SJSA1 (cell line): ENCODE measurements around the gene AKAP13. TPM values are rescaled to one million over a fixed set of nuclear protein-coding genes. Genes with fewer than 3 reads are reported as not detected.

ENCODE experiments used
- DNase-seq, 2 experiments: peaks; one replicate each; pipeline ENCODE4 v3.0.0-alpha.2; 2015 to 2020; ENCODE audit warnings: low spot score in 2 of 2, low read depth in 1 of 2
- H3K27ac ChIP-seq: fragments of 250-450 bp; sonication (Bioruptor Pico); 2 replicates; pipeline ENCODE4 v1.5.1; 2020; ENCODE audit warnings: mild to moderate bottlenecking, moderate library complexity
- H3K27me3 ChIP-seq: fragments of 250-450 bp; sonication (Bioruptor Pico); replicated peaks from 2 replicates; pipeline ENCODE4 v1.5.1; 2020; ENCODE audit warnings: mild to moderate bottlenecking, moderate library complexity
- H3K36me3 ChIP-seq: fragments of 250-450 bp; sonication (Bioruptor Pico); 2 replicates; pipeline ENCODE4 v1.5.1; 2020; ENCODE audit warnings: mild to moderate bottlenecking
- H3K4me1 ChIP-seq: fragments of 250-450 bp; sonication (Bioruptor Pico); replicated peaks from 2 replicates; pipeline ENCODE4 v1.6.1; 2021; ENCODE audit warnings: mild to moderate bottlenecking
- H3K4me3 ChIP-seq: fragments of 250-450 bp; sonication (Bioruptor Pico); 2 replicates; pipeline ENCODE4 v1.5.1; 2020; ENCODE audit warnings: mild to moderate bottlenecking
- H3K9me3 ChIP-seq: fragments of 250-450 bp; sonication (Bioruptor Pico); replicated peaks from 2 replicates; pipeline ENCODE4 v1.5.1; 2020; ENCODE audit warnings: mild to moderate bottlenecking
- total RNA-seq: library from RNA; depleted of rRNA; stranded (reverse); fragments of >200 nt; shearing (Covaris generic); gene quantifications from 2 replicates; pipeline ENCODE4 v1.2.3, GENCODE V29; 2014

AKAP13 gene
- total RNA-seq, 1 experiment from 2014 or later: 65.4 TPM

GRCh38 chr15:85361323-85361722 lies 19.1 kb upstream of the AKAP13 start:
- no peak overlapping the region for H3K27ac ChIP-seq

DNA sequence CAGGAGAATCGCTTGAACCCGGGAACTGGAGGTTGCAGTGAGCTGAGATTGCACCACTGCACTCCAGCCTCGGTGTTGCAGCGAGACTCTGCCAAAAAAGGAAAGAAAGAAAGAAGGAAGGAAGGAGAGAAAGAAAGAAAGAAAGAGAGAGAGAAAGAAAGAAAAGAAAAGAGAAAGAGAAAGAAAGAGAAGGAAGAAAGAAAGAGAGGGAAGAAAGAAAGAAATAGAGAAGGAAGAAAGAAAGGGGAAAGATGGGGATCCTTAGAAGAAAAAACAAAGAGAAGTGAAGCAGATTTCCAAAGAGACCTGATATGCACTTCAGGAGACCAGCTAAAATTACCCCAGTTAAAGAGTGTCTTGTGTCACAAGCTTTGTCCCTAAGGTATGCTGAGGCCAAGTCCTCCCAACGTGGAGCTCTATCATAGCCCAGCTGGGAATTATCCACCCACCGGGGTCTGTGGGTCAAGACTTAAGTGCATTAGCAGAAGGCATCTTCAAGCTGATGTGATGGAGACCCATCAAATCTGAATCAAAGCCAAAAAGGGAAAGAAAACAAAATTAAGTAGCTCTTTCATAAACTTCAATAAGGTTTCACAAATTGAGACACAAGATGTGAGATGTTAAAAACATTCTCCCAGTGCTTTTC lies 17.8 kb upstream of the AKAP13 start:
- no peak for DNase-seq
- no peaks in the 10 kb centered on the region for H3K36me3 ChIP-seq
- H3K27me3 ChIP-seq: no peaks in the 10 kb centered on the region
- H3K4me3 ChIP-seq: no peak overlapping the region
- H3K27ac ChIP-seq: no peak overlapping the region
- no peaks in the 10 kb centered on the region for H3K9me3 ChIP-seq
- peaks cover 12% of the 10 kb centered on the region for H3K4me1 ChIP-seq

More at GRCh38 chr15:85361323-85361722, 19.1 kb upstream of the AKAP13 start:
- H3K36me3 ChIP-seq: no peaks in the 10 kb centered on the region
- no peaks in the 10 kb centered on the region for H3K27me3 ChIP-seq
- no peak overlapping the region for H3K4me3 ChIP-seq
- DNase-seq: no peak
- H3K9me3 ChIP-seq: no peaks in the 10 kb centered on the region
- peaks cover 16% of the 10 kb centered on the region for H3K4me1 ChIP-seq

DNA sequence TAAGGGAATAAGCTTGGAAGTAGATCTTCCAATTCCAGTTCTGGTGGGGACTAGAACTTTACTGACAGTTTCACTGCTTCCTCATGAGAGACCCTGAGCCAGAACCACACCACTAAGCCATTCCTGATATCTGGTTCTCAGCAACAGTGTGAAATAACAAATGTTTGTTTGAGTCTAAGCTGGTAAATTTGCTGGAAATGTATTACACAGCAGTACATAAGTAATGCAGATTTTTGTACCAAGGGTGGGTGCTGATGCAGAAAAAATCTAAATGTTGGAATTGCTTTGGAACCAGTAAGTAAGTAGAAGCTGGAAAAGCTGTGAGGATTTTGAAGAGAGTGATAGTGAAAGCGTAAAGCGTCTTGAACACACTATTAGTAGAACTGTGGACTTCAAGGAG lies 14.4 kb upstream of the AKAP13 start:
- Histone ChIP-seq H3K4me1 (no peaks in the 10 kb centered on the region), H3K27me3 (no peaks in the 10 kb centered on the region), H3K36me3 (no peaks in the 10 kb centered on the region), H3K4me3 (no peak overlapping the region), H3K9me3 (no peaks in the 10 kb centered on the region), H3K27ac (no peak overlapping the region)
- no peak for DNase-seq

DNA sequence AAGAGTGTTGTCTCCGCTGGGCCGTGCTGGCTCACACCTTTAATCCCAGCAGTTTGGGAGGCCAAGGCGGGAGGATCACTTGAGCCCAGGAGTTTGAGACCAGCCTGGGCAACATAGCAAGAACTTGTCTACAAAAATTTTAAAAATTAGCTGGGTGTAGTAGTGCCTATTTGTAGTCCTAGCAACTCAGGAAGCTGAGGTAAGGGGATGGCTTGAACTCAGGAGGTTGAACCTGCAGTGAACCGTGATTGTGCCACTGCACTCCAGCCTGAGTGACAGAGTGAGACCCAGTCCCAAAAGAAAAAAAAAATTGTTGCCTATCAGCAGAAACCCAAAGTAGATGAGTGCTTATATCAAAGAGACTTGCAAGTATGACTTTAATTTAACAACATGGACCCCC lies 12.7 kb upstream of the AKAP13 start:
- no peak overlapping the region for H3K27ac ChIP-seq

GRCh38 chr15:85374831-85375230 lies 5.6 kb upstream of the AKAP13 start:
- Histone ChIP-seq H3K4me1 (no peaks in the 10 kb centered on the region), H3K27ac (no peak overlapping the region), H3K4me3 (no peak overlapping the region), H3K36me3 (no peaks in the 10 kb centered on the region), H3K9me3 (no peaks in the 10 kb centered on the region), H3K27me3 (no peaks in the 10 kb centered on the region)
- DNase-seq: no peak

More for the DNA sequence above, 12.7 kb upstream of the AKAP13 start:
- no peaks in the 10 kb centered on the region for H3K4me1 ChIP-seq
- no peaks in the 10 kb centered on the region for H3K27me3 ChIP-seq
- H3K9me3 ChIP-seq: no peaks in the 10 kb centered on the region
- DNase-seq: no peak
- no peak overlapping the region for H3K4me3 ChIP-seq
- H3K36me3 ChIP-seq: no peaks in the 10 kb centered on the region

DNA sequence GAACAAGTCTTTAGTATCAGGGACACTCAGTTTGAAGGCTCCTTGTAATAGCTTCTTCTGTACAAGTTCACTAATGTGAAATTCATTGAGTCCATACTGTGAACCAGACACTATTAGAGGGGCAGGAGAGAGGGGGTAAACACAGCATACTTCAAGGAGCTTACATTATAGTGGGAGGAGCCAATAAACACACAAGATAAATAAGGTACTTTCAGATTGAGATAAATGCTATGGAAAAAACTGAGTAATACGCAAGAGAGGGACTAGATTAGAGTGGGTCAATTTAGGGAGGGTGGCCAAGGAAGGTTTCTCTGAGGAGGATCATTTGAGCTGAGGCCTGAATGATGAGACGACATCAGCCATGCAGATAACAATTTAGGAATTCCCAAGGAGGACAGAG lies 3.1 kb upstream of the AKAP13 start:
- H3K4me3 ChIP-seq: no peak overlapping the region
- peaks cover 4% of the 10 kb centered on the region for H3K36me3 ChIP-seq
- no peaks in the 10 kb centered on the region for H3K27me3 ChIP-seq
- no peak overlapping the region for H3K27ac ChIP-seq
- DNase-seq: no peak
- H3K9me3 ChIP-seq: no peaks in the 10 kb centered on the region
- no peaks in the 10 kb centered on the region; the same call in 1 of the 2 replicates for H3K4me1 ChIP-seq

DNA sequence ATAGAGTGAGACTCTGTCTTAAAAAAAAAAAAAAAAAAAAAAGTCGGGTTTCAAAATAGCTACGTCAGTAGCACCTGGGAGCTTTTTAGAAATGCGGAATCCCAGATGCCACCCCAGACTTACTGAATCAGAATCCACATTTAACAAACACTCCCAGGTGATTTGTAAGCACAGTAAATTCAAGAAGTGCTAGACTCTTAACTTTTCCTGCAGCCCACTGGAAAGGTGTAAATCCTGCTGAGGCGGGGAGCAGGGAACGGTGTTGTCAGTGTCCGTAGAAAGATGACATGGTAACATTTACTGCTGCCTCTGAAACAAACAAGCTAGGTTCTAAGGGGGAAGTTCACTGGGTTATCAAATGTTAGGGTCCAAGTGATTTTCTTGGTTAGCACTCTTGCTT lies 2.4 kb upstream of the AKAP13 start:
- H3K4me1 ChIP-seq: peaks cover 6% of the 10 kb centered on the region
- H3K9me3 ChIP-seq: no peaks in the 10 kb centered on the region
- H3K36me3 ChIP-seq: peaks cover 4% of the 10 kb centered on the region
- no peak overlapping the region for H3K4me3 ChIP-seq
- DNase-seq: no peak
- H3K27ac ChIP-seq: no peak overlapping the region
- no peaks in the 10 kb centered on the region for H3K27me3 ChIP-seq

GRCh38 chr15:85379403-85380131 lies 836 bp upstream of the AKAP13 start:
- H3K27me3 ChIP-seq: no peaks in the 10 kb centered on the region
- H3K36me3 ChIP-seq: peaks cover 7% of the 10 kb centered on the region
- peak overlapping the region; percentile 27 for H3K27ac ChIP-seq
- peak overlapping the region; percentile 97 for H3K4me3 ChIP-seq
- DNase-seq: no peak
- no peaks in the 10 kb centered on the region for H3K9me3 ChIP-seq
- peaks cover 10% of the 10 kb centered on the region for H3K4me1 ChIP-seq

DNA sequence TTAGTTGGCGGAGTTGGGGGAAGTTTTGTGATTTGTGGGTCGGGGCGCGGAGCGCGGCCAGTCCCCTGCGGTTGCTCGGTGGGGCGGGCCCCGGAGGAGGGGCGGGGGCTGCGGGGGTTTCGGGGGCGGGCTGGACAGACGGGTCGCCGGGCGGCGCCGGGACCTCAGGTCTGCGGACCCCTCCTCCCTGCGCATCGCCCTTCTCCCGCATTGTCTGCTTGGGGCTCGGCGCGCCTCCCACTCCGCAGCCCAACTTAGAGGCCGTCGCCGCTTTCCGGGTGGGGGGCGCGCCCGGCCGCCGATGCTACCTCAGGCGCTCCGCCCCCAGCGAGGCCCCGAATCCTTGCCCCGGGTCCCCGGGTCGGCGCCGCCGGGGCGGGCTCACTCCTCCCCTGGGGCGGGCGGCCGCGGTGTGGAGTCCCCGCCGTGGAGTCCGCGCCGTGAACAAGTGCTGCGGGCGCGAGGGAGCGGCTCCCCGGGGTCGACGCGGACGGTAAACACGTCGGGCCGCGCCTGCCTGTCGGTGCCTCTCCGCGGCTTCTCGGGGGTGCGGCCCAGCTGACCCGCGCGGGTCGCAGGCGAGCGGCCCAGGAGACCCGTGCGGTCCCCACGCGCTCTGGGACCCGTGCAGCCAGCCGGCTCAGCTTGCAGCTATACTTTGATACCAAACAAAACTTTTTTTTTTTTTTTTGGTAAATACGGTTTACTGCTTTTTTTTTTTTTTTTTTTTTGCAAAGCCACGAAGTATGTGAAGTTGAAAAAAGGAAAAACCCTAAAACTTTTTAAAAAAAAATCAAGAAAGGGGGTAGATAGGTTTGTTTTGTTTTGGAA lies 624 bp downstream of the AKAP13 start:
- Histone ChIP-seq H3K36me3 (peaks cover 7% of the 10 kb centered on the region), H3K9me3 (no peaks in the 10 kb centered on the region), H3K27ac (peak overlapping the region; percentile 77), H3K4me1 (peaks cover 18% of the 10 kb centered on the region), H3K27me3 (no peaks in the 10 kb centered on the region), H3K4me3 (peak overlapping the region; percentile 97)
- DNase-seq: peak in 1 of 2 experiments; percentile 71

DNA sequence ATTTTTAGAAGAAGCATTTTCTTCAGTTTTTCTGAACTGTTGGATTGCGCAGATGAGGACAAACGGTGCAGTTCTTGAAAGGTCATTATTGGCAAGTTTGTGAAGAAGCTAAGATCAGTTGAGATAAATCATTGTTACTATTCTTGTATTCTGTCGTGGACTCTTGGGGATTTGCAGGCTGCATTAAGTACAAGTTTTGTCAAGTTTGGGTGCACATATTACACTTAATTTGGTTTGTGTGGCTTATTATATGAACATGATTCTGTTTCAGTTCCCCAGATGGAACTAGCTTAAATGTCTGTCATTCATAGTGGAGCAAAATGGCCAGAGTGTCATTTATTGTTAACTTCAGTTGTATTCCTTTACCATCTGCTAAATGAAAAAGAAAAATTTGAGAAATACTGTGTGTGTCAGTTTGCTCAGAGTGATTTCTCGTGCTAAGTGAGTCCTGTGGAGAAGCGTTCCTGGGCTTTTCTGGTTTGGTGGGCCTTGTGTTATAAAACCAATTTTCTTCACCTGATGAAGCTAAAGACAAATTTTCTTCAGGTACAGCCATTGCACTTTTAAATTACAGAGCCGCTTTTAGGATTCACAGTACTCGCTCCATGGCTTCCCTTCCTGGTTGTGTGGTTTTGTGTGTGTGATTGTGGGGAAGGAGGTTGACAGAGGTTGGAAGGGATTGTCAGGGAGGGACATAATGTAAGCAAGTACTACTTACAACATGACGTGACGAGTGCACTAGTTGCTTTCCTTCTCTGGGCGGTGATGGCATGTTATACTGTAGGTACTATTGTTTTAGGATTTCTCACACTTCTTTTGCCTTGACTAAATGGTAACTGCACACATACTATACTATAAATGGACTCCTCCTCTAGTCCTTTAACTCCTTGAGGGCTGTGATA lies 1.7 kb downstream of the AKAP13 start:
- no peaks in the 10 kb centered on the region for H3K9me3 ChIP-seq
- peak overlapping the region; percentile 8; the same call in 1 of the 2 replicates for H3K27ac ChIP-seq

GRCh38 chr15:85382942-85383341 lies 2.5 kb downstream of the AKAP13 start:
- H3K4me1 ChIP-seq: peaks cover 28% of the 10 kb centered on the region
- no peaks in the 10 kb centered on the region for H3K27me3 ChIP-seq
- H3K36me3 ChIP-seq: peaks cover 7% of the 10 kb centered on the region
- H3K9me3 ChIP-seq: no peaks in the 10 kb centered on the region
- peak overlapping the region; percentile 8; the same call in 1 of the 2 replicates for H3K27ac ChIP-seq
- no peak for DNase-seq
- no peak overlapping the region; the same call in 1 of the 2 replicates for H3K4me3 ChIP-seq

More for the DNA sequence above, 1.7 kb downstream of the AKAP13 start:
- peak in 1 of 2 experiments; percentile 64 for DNase-seq
- peaks cover 28% of the 10 kb centered on the region for H3K4me1 ChIP-seq
- H3K36me3 ChIP-seq: peaks cover 7% of the 10 kb centered on the region
- peak overlapping the region; percentile 97 for H3K4me3 ChIP-seq
- no peaks in the 10 kb centered on the region for H3K27me3 ChIP-seq

- Histone ChIP-seq H3K4me3 (no peak overlapping the region), H3K27me3 (no peaks in the 10 kb centered on the region), H3K27ac (no peak overlapping the region), H3K36me3 (peaks cover 7% of the 10 kb centered on the region), H3K9me3 (no peaks in the 10 kb centered on the region), H3K4me1 (peaks cover 32% of the 10 kb centered on the region)
- DNase-seq: no peak
These were observed 3.2 kb downstream of the AKAP13 start for GRCh38 chr15:85383470-85384148.
